Raji (cell line): Measurements from ENCODE around the gene MID1IP1.
A peak's percentile ranks its signal among the peaks of the same experiment; 100 is the strongest.

ENCODE experiments used
- POLR2A ChIP-seq: IDR thresholded peaks from 2 replicates; pipeline ENCODE4 v1.6.1; 2011; ENCODE audit warnings: low read depth, low read length, control low read depth; ENCODE audit not compliant: insufficient read depth

Gene MID1IP1

GRCh38 chrX:38805432-38806389 lies 4.5 kb downstream of the MID1IP1 start:
- TF ChIP-seq POLR2A: peak; percentile 34; the same call in 1 of the 2 replicates

GRCh38 chrX:38806875-38807621 lies 5.8 kb downstream of the MID1IP1 start:
- TF ChIP-seq POLR2A: no peak

- no peak for TF ChIP-seq POLR2A
These were observed 6.6 kb downstream of the MID1IP1 start for GRCh38 chrX:38807873-38808272.

GRCh38 chrX:38811515-38812243 lies 10.4 kb downstream of the MID1IP1 start:
- no peak for TF ChIP-seq POLR2A

- no peak for TF ChIP-seq POLR2A
These were observed 14.9 kb downstream of the MID1IP1 start for GRCh38 chrX:38816155-38816554.

GRCh38 chrX:38817004-38817703 lies 15.9 kb downstream of the MID1IP1 start:
- TF ChIP-seq POLR2A: no peak

GRCh38 chrX:38819163-38819562 lies 17.9 kb downstream of the MID1IP1 start:
- no peak for TF ChIP-seq POLR2A

- no peak for TF ChIP-seq POLR2A
These were observed 18.4 kb downstream of the MID1IP1 start for GRCh38 chrX:38819709-38820108.

GRCh38 chrX:38820751-38821150 lies 19.5 kb downstream of the MID1IP1 start:
- TF ChIP-seq POLR2A: no peak

- TF ChIP-seq POLR2A: no peak
These were observed 22.9 kb downstream of the MID1IP1 start for GRCh38 chrX:38824176-38824575.

GRCh38 chrX:38831949-38832348 lies 30.7 kb downstream of the MID1IP1 start:
- no peak for TF ChIP-seq POLR2A

GRCh38 chrX:38837389-38837788 lies 36.1 kb downstream of the MID1IP1 start:
- TF ChIP-seq POLR2A: no peak

- no peak for TF ChIP-seq POLR2A
These were observed 38.0 kb downstream of the MID1IP1 start for GRCh38 chrX:38839277-38839676.

- no peak for TF ChIP-seq POLR2A
These were observed 38.7 kb downstream of the MID1IP1 start for GRCh38 chrX:38839944-38840343.

GRCh38 chrX:38841750-38842149 lies 40.5 kb downstream of the MID1IP1 start:
- no peak for TF ChIP-seq POLR2A

- no peak for TF ChIP-seq POLR2A
These were observed 44.2 kb downstream of the MID1IP1 start for GRCh38 chrX:38845426-38845825.
